GOT3 (cell line): ENCODE measurements around the gene UVSSA.
"Not testable (repeated sequence)": the region's sequence is repeated elsewhere in the genome, so short reads cannot be mapped to it uniquely, and the experiment has no call there.

Experiments used
- DNase-seq: peaks from one replicate; lab custom pipeline; 2025; ENCODE audit warnings: mixed read lengths; lab: John Stamatoyannopoulos, UW

The UVSSA gene

DNA sequence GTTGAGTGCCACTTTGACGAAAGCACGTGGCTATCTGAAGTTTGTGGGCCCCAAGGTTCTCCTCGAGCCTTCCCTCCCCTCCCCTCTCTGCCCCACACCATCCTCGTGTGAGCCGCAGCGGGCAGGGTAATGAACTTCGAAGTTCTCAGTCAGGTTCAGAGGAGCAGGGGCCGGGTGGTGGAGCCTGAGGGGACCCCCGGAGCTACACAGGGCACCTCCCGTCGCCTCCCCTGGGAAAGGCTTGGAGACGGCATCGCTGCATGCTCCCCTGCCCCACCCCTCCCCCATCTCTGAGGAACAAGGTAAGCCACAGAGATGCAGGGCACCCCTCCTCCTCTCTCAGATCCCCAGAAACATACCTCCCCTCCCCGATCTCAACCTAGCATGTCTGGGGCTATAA lies 62.1 kb downstream of the UVSSA start:
- no peak for DNase-seq

DNA sequence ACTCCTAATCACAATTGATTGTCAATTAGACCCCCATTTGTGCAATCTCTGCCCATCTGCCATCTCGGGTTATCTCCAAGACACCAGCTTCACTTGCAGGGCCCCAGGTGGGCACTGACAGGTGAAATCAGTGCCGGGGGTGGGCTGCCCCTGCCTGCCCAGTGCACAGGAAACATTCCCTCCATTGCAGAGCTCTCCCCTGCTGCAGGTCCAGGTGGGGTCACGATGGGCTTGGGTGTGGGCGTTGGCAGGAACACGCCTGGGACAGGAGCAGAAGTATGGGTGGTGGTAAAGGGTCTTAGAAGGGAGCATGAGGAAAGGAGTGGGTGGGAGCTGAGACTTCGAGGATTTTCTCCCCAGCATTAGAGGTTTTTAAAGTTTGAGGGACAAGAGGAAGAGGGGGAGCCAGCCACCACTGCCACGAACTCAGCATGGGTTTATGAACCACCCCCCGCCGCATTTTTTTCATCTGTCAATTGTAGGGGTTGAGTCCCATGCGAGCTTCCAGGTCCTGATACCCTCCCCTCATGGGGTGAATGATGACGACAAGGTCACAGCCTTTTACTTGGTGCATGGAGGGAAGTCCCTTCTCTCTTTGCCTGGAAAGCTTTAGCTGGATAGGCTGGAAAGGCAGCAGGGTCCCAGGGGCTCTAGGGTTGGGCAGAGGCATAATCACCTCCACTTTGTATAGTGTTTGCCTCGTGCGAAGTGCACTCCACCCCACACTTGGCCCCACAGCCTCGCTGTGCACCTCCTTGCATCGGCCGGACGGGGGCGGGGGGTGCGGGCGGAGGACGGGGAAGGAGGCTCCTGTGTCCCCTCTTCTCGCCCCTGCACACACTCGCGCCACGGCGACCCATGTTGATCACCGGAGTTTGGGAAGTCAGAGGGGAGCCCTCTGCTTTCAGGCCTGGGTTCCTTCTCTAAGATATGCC lies 62.8 kb downstream of the UVSSA start:
- no peak for DNase-seq

DNA sequence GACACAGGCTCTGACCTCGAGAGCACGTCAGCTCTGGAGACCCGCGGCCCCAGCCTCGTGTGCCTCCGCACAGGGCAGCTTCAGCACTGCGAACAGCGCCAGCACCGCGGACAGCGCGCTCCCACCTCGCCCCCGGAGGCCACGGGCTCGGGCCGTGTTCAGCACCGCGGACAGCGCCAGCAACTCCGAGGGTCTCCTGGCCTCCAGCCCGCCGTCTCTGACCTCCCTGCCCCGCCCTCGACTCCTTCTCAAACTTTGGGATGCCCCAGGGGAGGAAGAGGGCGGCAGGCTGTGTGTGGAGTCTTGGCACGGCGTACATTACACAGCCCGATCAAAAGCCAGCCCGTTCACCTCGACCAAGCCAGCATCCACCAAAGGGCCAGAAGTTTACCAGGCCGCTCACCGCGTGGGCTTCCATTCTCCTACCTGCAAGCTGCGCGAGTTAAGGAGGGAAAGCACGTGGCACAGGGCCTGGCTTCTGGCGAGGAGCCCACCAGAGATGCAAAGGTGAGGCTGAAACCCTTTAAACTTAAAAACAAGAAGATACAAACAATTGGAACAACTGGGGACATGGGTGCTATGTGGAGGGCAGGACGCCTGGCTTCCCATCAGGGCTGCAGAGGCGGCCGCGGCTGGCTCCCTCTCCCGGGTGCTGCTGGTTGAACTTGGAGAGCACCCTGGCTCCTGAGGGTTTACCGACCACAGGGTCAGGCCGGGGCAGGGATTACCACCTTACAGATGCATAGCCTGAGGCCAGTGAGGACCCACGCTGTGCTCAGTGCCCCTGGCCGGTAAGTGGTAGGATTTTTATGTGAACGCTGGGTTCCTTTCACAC lies 63.7 kb downstream of the UVSSA start:
- DNase-seq = no peak

DNA sequence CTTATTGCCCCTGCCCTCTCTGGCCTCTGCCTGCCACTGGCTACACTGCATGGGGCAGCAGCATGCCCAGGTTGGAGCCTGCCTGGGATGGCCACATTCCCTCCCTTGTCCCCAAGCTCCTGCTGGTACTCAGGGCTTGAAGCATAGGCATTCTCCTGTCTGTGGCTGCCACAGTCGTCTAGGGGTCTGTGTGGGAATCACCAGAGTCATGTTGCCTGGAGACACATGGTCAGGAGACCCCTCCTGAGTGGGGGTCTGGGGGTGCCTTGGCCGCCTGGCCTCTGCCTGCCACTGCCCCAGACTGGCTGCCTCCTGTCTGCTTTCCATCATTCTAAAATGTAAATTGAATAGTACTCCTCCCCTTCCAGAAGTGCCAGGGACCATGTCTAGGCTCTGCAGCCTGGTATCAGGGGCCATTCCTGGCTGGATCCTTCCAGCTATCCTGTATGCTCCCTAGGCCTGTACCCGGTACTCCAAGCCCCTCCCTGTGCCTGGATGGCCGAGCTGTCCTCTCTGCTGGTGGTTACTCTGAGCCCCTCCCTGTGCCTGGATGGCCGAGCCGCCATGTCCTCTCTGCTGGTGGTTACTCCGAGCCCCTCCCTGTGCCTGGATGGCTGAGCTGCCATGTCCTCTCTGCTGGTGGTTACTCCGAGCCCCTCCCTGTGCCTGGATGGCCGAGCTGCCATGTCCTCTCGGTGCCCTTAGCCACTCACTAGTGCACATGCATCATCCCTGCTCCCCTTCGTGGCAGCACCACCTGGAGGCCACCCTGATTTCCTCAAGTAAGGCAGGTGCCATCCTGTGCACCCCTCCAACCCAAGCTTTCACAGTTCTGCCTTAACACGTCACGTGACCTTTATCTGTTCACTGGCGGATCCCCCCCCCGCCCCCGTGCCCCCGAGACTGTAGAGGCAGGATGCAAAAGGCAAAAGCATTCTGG lies 64.7 kb downstream of the UVSSA start:
- no peak for DNase-seq

DNA sequence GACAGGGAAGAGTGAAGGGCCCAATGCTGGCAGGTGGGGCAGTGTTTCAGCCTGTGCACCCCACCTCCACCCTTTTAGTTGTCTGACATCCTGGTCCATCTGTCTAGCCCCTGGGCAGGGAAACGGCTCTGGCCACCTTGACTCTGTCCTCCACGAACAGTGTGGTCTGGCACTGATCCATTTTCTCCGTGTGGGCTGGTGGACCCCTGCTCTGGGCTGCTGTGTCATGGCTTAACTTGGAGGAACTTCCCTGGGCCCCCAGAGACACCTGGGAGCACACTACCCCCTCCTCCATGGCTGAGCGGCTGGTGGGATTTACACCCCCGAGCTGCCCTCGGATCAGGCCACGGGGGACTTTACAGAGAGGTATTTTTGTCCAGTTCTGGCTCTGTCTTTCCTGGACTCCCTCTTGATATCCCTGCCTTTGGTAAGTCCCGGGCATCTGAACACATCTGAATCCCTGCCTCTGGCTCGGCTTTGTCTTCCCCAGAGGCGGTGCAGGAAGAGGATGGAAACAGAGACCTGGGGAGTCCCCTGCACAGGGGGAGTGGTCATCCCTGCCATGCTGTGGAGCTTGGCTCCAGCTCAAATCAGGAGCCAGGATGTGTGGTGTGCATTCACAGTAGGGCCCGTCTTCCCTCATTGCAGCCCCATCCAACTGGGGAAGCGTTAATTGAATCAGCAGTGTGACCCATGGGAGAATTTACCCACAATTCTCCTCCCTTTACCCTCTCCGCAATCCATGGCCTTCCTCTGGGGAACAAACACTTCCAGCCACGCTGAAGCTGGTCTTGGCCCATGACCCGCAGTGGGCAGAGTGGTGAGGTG lies 65.6 kb downstream of the UVSSA start:
- no peak for DNase-seq

DNA sequence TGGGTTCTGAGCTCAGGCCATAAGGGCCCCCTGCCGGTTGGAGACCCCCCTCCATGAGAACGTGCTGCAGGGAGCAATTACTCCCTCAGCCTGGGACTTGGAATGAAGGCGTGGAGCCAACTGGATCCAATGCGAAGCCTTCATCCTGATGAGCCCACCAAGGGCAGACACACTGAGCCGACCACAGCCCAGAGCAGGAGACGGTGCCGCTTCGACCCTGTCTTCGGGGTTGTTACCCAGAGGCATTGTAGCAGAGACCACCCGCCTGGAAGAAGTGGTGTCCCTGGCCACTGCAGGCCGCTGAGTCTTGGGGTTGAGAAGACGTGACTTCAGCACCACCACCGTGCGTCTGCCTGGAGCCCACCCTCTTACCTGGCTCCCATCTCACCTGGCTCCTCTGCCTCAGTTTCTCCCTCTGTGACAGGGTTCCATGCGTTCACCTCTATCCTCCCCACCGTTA lies 66.2 kb downstream of the UVSSA start:
- DNase-seq = no peak

DNA sequence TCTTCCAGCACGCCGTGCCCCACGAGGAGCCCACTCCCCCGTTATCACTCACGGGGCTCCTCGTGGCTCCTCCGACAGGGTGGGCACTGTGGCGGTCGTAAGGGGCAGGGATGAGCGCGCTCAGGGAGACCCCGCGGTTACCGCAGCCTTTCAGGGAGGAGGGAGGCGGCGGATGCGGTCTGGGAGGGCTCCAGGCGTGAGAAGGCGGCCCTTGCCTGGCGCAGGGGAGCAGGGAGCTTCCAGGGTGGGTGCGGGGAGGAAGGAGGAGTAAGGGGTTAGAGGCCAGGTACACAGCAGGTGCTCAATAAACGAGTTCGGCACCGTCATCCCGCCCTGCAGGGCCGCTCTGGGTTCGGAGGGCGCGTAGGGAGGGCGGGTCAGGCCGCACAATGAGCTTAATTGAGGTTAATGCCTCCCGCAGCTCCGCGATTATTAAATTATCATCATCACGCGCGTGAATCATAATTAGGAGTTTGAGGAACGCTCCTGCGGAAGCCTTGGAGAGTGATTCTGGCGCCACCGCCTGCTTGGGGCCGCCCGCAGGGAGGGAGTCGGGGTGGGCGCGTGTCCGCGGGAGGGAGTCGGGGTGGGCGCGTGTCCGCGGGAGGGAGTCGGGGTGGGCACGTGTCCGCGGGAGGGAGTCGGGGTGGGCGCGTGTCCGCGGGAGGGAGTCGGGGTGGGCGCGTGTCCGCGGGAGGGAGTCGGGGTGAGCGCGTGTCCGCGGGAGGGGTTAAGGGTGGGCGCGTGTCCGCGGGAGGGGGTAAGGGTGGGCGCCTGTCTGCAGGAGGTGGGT lies 66.9 kb downstream of the UVSSA start:
- DNase-seq = no peak

DNA sequence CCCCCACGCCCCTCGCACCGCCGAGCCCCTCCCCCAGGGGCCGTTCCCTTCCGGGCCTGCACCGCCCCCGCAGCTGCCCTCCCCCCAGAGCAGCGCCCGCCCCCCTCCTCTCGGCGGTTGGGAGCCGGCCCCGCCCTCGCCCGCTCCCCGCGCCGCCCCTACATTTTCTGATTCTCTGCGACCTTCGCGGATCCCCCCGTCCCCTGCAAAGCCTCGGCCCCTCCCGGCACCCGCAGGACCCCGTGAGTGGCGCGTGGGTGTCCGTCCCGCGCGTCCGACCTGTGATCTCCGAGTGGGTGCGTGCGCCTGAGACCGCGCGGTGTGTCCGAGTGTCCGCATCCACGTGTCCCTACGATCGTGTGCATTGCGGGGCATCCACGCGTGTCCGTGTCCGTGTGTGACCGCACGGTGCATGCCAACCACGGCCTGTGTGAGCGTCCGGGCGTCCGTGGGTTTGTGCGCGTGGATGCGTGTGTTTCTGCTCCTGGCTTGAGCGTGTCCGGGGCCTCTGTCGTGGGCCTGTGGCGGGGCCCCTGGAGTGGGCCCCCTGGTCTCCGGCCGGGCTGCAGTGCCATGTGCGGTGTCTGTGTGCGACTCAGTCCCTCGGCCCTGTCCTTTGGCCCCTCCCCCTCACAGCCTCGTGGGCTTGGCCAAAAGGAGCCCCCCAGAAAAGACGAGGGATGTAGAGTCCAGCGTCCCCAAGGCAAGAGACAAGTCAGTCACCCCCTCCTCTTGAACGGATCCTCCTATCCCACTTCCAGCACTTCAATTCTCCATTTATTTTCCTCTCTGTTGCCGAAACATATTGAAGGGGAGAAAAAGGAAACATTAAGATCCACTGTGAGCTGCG lies 68.0 kb downstream of the UVSSA start:
- DNase-seq = no peak

DNA sequence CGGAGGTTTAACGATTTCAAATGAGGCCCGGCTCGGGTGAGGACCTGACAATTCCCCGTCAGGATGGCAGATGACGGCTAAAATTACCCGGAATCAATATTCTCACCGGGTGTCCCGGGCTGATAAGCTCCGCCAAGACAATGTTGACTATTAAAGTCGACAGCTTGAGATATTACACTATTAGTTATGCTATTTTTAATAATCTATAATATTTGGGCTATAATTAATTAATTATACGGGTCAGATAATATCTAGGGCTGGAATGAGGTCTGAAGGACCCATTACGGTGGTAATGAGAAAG lies 68.6 kb downstream of the UVSSA start:
- no peak for DNase-seq

DNA sequence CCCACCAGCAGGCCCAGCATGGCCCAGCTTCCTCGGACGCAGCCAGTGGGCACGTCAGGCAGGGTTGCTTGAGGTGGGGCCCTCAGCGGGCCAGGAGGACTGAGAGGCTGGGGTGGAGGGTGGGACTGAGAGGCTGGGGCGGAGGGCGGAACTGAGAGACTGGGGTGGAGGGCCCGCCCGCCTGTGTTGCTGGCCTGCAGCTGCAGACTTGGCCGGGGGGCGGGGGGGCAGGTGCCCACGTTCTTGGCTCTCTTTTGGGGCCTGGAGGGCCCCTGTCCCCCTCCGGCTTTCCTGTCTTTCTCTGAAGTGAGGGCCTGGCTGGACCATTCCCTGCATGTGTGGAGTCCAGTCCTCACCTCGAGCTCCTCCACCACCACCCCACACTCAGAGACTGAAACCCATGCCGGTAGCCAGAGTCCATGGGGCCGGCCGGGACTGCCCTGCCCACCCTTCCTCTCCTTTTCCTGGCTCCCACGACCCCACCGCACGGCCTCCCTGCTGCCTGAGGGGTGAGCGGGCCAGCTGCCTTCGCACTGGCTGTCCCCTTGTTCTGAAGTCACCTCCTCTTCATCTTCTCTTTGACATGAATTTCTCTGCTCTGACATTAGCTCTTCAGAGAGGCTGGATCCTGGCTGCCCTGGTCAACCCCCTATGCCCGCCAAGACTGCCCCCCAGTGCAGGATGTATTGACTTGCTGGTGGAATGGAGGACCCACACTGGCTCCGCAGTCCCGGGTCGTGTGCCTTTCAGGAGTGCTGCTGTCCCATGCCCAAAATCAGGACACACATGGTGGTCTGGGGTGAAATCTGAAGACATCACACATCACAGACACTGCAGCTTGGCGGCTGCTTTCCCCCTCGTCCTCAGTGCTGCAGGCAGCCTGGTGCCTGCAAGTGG lies 69.3 kb downstream of the UVSSA start:
- DNase-seq = no peak

DNA sequence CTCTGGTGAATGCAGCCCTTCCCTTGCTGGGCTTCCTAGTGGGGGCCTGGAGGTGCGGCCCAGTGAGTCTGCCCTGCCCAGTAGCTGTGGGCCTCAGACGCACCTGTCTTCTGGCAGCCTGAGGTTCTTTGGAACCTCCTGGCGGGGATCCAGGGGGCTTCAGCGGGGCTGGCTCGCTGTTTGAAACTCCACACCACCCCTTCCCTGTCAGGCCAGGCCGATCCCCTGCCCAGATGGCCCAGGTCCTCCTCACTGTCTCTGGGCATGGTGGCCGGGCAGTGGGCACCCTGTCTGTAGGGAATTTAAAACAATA lies 69.9 kb downstream of the UVSSA start:
- DNase-seq = no peak

DNA sequence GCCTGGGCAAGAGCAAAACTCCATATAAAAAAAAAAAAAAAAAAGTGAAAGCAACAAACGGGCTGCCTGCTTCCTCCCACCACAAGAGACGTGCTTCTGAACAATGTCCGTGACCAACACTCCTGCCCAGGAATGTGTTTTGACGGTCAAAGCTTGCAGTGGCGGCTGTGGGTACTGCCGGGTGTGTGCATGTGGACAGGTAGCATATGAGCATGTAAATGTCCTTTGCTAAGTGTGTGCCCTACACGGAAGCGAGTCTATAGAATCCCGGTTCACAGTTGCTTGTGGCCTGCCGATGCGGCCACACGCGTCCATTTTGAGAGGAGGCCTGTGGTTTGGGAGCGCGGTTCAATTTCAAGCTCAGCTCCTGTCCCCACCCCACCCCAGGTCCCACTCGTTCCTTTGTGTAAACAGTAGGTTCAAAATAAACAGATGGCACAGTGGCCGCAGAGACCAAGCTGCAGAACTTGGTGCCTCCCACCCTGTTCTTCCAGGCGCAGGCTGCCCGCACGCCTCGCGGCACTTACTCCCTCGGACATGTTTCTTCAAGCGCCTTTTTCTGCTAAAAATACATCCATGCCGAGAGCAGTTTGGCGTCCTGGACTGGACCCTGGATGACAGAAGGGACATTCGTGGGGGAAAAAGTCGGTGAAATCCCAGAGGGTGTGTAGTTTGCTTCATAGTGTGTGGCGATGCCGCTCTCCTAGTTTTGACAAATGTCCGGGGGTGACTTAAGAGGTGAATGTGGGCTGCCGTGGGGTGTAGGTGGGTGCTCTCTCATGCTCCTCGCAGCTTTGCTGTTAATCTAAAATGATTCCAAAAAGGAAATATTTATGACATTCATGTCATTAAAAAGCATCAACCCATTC lies 70.7 kb downstream of the UVSSA start:
- DNase-seq = no peak

DNA sequence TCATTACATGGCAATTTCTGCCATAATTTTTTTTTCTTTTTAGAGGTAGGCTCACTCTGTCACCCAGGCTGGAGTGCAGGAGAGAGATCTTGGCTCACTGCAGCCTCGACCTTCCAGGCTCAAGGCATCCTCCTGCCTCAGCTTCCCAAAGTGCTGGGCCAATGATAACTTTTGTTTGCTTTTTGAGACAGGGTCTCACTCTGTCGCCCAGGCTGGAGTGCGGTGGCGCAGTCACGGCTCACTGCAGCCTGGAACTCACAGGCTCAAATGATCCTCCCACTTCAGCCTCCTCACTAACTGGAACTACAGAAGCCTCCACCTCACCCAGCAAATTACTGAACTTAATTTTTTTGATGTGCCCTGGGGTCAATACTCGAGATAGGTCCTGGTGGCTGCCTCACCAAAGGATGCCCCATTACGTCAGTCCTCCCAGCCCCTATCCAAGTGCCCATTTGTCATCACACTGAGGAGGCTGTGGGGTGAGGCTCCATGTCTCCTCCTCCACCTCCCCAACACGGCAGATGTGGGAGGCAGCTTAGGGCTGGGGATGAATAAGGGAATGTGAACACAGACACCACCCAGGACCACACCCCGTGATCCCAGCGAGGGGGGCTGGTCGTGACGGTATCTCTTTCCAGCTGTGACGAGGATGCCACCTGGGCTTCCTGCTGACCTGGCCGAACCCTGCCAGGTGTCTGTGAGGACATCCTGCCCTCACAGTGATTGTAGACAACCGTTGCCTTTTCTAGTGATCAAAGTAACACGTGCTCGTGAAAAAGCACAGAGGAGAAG lies 71.7 kb downstream of the UVSSA start:
- DNase-seq = no peak

DNA sequence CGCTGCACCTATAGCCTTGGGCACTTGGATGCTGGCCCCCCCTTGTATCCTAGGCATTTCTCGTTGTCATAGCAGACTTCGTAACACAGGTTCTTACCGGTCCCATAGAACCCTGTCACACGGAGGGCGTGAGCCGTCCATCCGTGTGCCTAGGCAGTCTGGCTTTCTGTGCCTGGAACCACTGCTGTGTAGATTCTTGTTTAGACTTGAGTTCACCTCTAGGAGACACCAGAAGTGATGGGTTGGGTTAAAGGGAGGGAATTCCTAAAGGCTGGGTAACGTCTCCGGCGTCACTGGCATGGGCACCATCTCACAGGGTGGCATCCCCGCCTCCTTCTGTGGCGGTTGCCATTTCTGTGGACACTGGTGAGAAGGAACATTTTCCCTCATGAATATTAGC lies 72.7 kb downstream of the UVSSA start:
- no peak for DNase-seq

DNA sequence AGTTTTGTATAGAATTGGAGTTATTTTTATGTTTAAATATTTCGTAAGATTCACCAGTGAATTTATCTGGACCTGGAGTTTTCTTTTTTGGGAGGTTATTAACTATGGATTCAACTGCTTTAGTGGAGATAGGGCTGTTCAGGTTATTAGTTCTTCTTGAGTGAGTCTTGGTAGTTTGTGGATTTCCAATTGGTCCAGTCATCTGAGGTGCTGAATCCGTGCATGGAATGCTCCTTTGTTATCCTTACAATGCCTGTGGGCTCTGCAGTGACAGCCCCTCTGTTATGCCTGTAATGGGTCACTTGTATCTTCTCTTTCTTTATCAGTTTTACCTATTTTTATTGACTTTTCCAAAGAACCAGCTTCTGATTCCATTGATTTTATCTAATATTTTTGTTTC lies 74.6 kb downstream of the UVSSA start:
- no peak for DNase-seq

DNA sequence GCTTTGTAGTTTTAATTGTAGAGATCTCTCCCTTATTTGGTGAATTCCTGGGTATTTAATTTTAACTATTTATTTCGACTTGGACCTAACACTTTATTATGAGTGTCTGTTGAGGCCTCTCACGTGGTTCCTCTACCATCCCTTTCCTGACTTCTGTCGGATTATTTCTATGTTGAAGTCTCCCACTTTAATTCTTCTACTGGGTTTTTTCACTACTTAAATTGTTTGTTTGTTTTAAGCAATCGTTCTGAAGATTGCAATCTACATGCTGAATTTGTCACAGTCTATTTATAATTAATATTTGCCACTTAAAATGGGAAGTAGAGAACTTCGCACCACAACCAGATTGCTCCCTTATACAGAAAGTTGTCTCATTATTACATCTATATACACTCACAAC lies 80.0 kb downstream of the UVSSA start:
- DNase-seq = no peak

DNA sequence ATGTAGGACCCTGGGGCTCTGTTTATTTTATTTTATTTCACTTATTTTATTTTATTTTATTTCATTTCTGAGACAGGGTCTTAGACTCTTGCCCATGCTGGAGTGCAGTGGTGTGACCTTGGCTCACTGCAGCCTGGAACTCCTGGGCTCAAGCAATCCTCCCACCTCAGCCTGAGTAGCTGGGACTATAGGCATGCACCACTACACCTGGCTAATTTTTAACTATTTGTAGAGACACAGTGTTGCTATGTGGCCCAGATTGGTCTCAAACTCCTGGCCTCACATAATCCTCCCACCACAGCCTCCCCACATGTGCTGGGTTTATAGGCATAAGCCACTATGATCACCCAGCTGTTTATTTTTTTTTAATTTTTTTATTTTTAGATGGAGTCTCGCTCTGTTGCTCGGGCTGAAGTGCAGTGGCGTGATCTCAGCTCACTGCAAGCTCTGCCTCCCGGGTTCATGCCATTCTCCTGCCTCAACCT lies 96.7 kb downstream of the UVSSA start:
- not testable (repeated sequence) for DNase-seq
